GM21423 (cell line): ENCODE data around the gene MXI1.
"Not testable (repeated sequence)": the region's sequence is repeated elsewhere in the genome, so short reads cannot be mapped to it uniquely, and the experiment has no call there.

ENCODE experiments used
- ATAC-seq: cut with Tn5 transposase; IDR thresholded peaks from one replicate; pipeline ENCODE4 v1.9.1; 2021; ENCODE audit warnings: mild to moderate bottlenecking, moderate library complexity; ENCODE audit not compliant: unreplicated experiment

The MXI1 gene

DNA sequence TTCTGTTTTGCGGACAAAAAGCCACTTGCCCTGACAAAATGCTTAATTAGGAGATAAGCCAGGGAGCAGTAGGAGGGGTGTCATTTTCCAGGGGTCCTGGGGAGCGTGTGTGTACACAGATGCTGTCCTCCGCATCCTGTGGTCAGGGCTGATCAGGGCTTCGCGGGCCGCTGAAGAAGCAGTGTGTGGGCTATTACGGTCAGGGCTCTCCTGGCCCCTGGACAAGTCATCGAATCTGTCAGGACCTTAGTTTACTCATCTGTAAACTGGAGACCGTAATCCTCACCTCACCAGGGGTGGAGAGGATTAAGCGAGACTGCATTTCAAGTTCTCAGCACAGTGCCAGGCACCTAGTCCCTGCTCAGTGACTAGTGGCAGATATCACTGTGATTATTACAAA, 26.0 kb upstream of the MXI1 start:
- no peak for ATAC-seq

DNA sequence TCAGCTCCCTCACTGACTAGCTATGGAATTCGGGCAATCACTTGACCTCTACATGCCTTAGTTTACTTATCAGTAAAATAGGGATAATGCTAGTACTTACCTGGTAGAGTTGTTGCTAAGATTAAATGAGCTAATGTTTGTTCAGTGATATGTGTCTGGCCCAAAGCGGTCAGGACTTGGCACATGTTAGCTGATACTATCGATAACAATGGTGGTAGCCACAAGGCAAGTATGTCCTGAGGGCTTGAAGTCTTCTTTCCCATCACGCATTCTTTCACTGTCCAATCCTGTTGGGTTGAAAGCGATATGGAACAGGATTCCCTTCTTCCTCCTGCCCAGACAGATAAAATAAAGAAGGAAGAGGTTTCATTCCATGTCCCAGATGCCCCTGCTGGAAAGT, 25.5 kb upstream of the MXI1 start:
- no peak for ATAC-seq

DNA sequence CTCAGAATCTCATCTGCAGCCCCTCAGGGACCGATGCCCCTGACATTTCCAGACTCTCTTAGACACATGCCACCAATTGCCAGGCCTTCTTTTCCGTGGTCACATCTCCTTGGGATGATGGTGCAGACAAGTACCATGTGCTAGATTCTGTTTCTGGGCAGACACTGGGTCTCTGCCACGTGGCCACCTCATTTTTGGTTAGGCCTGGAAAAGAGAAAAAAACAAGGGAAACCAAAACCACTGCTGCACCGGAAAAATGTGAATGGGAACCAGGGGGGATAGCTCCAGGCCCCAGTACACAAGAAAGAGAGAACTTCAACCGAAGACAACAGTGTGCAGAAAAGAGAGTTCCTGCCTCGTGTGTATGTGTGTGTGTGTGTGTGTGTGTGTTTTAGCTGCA, 23.0 kb upstream of the MXI1 start:
- no peak for ATAC-seq

DNA sequence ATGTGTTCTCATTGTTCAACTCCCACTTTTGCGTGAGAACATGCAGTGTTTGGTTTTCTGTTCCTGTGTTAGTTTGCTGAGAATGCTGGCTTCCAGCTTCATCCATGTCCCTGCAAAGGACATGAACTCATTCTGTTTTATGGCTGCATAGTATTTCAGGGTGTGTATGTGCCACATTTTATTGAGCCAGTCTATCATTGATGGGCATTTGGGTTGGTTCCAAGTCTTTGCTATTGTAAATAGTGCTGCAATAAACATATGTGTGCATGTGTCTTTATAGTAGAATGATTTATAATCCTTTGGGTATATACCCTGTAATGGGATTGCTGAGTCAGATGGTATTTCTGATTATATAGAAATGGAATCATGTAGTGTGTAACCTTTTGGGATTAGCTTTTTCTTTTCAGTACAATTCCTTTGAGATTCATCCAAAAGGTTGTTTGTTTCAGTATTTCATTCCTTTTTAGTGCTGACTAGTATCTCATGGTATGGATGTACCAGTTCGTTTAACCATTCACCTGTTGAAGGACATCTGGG, 21.7 kb upstream of the MXI1 start:
- not testable (repeated sequence) for ATAC-seq

DNA sequence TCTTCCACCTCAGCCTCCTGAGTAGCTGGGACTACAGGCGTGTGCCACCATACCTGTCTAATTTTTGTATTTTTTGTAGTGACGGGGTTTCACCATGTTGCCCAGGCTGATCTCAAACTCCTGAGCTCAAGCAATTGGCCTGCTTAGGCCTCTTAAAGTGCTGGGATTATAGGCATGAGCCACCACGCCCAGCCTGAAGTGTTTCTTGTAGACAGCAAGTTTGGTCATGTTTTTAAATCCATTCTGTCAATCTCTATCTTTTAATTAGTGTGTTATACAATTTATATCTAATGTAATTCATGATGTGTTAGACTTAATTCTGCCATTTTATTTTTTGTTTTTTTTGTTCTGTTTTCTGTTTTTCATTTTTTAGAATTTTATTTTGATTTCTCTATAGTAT, 17.2 kb upstream of the MXI1 start:
- no peak for ATAC-seq

DNA sequence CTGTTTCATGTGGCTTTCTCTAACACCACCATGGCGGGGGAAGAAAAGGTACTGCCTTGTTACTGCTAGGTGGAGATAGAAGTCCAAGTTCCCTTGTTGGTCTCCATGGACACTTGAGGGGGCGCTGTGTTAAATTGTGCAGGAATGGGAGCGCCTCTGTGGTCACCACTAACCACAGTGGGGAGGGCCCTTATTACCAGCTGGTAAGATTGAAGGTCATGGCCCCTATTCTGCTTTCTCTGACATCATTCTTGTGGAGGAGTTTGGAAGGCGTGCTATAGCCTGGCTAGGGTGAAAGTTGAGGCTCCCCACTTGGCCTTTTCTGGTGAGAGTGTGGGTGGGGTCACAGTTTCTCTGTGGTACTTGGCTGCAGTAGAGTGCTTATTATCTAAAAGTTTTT, 14.9 kb upstream of the MXI1 start:
- ATAC-seq: no peak

DNA sequence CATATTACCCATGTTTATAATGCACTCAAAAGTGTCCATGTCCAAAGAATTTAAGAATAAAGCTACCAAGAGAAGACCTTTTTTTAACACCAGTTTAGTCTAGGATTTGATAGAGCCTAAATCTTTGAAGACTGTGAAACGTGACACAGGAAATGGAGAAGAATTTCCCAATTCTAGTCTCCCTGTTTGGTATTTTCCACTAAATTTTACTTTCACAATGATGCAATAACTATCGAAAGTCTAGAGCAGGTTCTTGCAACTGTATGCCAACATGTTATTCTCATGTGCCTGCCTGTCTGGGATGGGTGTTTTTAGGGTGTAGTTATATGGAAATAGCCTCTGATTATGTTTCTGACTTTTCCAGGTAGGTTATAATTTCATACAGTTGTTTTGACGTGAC, 6.9 kb upstream of the MXI1 start:
- ATAC-seq: no peak

DNA sequence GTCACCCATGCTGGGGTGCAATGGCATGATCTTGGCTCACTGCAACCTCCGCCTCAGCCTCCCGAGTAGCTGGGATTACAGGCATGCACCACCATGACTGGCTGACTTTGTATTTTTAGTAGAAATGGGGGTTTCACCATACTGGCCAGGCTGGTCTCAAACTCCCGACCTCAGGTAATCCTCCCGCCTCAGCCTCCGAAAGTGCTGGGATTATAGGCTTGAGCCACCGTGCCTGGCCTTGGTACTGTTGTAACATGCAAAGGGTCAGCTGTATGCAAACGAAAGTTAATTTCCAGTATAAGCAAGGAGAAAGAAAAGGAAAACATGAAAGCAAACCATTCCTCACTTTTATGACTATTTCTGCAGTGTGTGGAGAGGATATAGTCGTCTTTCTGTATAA, 6.4 kb upstream of the MXI1 start:
- not testable (repeated sequence) for ATAC-seq

DNA sequence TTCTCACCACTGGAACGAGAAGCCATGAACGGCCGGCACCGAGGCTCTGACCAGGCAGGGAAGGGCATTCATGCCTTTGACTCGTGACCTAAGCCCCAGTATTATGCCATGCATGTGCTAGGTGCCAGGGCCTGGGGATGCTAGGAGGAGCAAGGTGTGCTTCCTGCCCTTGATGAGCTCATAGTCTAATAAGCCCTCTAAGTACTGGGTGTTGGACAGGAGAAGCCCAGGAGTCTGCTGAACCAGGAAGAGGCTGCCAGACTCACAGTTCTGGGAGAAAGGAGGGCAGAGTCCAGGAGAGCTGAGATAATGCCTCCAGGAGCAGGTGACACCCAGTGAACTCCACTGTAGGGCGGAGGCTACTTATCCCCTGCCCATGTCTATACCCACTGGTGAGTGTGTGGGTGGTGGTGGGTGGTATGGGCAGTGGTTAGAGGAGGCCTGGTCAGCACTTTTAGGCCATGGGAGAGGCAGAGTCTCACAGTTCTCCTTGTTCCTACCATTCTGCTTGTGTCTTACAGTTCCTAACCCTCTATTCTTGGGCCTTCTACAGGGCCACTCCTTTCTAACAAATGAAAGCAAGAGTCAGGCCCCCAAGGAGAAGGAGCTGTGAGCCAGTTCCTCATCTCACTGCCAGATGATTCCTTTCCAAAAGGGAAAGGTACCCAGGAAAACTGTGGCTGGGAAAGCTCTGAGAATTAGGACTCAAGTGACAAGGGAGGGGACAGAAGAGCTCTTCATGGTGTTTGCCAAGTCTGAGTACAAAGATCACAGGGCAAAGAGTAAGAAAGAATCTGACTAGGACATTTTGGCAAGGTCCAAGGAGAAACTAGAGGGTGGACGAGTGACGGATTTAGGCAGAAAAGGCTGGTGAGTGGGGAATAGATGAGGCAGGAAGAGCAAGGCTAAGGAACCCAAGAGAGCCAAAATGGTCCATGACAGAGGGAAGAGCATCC, 3.6 kb upstream of the MXI1 start:
- no peak for ATAC-seq

DNA sequence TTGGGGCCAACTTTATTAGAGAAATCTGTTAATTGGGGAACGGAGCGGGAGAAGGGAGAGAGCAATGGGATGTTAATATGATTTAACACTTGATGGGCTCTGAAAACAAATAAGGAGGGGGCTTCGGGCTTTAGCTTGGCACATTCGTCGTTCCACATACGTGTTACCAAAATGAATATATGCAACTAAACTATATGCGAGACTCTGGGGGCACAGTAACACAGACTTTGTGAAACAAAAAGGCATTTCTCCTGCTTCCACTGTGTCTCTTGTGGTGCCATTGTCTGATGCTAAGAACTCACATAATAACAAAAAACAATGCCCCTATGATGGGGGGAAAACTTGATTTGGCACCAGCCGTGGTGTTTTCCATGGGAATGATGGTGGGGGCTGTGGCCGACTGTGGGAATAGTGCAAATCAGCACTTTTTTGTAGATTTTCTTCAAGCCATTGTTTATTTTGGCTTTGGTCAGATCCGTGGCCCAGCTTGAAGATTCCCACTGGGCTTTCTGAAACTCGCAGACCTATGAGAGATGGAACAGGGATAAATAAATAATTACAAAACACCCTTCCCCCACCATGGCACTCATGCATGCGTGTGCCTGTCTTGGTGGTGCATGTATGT, 2.2 kb upstream of the MXI1 start:
- no peak for ATAC-seq

DNA sequence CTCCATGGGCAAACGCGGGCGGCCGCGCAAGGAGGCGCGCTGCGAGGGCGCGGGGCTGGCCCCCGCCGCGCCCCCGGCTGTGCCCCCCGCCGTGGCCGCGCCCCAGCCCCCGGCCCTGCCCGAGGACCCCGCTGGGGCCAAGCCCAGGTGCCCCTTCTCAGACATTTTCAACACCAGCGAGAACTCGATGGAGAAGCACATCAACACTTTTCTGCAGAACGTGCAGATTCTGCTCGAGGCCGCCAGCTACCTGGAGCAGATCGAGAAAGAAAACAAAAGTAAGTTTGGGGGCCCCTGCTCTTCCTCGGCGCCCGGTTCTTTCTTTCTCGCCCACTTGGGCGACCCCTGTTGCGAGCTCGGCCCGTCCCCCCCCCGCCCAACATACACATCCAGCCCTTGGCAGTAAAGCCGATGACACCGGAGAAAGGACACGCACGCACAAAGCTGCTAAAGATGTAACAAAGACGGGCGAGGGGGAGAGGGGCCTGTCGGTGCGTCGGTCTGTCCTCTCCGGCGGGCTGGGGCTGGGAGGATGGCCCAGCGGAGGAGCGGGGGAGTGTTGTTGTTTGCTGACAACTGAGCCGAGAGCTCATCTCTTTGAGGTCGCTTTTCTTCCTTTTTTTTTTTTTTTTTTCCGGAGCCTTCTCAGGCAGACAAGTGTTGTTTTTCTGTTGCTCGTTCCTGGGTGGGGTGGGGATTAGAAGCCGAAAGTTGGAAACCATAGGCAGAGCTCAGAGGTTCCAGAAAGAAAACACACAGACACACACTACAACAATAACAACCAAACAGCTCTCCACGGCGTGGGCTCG, 604 bp downstream of the MXI1 start:
- peak; percentile 1 for ATAC-seq

DNA sequence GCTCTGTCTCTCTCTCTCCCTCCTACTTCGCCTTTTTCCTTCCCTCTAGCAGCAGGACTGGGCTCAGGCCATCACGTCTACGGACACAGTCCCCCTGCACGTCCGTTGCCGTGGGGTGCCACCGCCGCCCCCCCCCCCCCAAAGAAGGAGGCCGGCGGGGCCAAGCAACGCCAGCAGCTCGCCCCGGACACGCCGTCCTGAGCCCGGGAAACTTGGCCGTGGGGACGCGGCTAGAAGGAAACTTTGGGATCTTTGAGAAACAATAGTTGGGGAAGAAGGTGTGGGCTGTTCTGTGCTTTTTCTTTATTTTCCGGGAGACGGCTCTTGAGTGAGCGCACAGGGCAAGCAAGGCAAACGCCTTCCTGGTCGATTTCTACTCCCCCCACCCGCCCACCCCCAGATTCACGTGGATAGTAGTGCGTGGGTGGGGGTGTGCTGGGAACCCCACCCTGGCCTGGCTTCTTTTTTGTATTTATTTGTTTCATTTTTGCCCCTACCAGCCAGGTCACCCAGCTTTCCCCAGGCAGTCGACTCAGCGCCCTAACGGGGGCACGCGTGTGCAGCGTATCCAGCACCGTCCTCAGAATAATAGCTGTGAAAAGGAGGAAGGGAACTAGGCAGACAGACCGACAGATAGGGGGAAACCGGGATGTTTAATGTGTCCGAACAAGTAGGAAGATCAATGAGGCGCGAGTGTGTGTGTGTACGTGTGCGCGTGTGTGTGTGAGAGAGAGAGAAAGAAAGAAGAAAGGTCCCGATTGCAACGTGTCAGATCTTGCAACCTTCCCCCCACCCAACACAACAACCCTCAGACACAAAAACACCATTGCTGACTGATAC, 1.4 kb downstream of the MXI1 start:
- ATAC-seq: no peak

DNA sequence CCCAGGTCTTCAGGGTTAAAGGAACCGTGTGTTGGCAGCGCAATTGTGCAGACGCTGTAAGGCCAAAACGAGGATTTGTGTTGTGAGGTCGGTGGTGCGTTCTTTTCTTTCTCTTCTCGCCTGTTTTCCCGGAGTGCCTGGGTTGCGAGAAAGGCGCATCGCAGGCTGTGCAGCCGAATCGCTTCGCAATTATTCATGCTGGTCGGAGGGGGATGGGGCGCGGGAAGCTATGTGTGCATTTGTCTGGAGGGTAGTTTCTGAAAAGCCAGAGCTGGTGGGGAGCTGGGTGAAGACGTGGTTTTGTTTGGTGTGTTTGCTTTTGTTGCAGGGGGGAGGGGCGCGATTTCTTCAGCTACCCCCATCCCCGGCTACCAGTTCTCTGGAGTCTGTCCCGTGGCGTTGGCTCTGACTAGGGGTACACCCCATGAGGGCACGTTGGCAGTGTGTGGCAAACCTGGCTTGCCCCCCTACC, 2.1 kb downstream of the MXI1 start:
- ATAC-seq: no peak

DNA sequence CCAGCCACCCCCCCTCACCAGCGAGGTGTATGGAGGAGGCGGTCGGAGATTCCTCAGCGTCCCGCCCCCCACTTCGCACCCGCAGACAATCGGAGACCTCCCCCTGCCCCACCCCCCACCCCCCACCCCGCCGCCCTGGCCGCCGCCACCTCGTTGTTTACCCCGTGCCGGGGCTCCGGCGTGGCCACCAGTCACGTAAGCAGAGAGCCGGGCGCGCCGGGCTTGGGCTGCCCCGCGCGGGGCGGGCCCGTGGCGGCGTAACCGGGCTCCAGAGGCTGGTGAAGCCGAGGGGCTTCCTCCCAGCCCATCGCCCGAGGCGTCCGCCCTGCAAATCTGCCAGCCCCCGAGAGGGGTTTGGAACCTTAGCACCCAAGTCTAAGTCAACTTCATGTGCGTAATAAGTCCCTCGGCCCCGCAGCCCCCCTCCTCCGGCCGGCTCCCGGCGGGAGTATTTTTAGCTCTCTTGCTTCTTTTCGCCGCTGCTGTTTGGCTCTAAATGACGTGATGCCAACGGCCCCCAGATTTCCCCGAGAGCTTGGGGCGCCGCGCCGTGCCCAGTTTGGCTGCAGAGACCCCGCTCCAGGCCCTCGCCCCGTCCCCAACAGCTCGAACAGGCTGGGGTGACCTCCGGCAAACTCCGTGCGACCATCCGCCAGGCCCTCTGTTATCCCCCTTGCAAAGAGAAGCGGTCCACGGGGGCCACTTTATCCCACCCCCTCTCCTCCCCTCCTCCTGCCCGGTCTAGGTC, 2.7 kb downstream of the MXI1 start:
- no peak for ATAC-seq

DNA sequence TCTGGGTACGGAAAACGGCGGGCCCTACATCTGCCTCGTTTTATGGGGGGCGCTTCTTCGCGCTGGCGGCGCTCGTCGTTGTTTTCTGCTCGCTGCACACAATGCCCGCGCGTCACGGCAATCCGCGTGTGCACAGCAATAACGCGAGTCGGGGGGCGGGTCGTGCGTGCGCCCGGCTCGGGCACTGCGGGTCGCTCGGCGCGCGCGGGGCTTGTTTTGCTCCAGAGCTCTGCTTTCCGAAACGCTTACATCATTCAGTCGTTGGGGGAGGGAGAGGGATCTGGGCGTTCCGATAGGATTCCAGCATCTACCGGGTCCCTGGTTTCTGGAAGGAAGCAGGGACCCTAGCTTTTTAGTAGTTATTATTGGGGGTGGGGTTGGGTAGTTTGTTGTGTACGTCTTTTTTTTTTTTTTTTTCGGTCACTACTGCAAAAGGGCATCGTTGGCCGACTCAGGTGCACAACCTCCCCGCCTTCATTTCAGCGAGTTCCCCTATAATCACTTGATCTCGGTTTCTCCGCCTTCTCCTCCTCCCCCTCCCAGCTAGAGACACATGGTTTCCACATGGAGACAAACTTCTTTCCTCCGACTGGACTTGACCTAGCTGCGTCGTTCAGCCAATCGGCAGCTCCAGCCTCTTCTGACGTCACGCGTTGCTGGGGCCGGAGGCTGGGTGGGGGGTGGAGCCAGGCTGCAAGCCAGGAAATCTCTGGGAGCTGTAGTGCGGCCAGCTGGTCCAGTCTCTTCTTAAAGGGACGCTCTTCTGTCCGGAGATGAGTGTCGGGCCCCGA, 3.5 kb downstream of the MXI1 start:
- ATAC-seq: peak; percentile 70

DNA sequence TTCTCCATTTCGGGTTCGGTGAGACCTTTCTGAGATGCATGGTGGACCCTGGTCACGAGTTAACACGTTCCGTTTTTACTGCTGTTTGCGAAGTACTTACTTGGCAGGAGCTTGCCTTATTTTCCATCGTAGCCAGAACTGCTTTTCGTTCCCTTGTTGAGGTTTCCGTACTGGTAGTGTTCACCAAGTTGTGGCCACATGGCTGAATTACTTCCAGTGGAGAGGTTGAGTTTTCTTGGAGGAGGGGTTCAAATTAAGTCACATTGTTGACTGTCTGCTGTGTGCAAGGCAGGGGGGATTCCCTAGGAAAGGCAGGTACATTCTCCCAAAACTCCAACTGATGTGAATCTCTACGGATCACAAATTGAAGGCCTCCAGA, 4.0 kb downstream of the MXI1 start:
- no peak for ATAC-seq

DNA sequence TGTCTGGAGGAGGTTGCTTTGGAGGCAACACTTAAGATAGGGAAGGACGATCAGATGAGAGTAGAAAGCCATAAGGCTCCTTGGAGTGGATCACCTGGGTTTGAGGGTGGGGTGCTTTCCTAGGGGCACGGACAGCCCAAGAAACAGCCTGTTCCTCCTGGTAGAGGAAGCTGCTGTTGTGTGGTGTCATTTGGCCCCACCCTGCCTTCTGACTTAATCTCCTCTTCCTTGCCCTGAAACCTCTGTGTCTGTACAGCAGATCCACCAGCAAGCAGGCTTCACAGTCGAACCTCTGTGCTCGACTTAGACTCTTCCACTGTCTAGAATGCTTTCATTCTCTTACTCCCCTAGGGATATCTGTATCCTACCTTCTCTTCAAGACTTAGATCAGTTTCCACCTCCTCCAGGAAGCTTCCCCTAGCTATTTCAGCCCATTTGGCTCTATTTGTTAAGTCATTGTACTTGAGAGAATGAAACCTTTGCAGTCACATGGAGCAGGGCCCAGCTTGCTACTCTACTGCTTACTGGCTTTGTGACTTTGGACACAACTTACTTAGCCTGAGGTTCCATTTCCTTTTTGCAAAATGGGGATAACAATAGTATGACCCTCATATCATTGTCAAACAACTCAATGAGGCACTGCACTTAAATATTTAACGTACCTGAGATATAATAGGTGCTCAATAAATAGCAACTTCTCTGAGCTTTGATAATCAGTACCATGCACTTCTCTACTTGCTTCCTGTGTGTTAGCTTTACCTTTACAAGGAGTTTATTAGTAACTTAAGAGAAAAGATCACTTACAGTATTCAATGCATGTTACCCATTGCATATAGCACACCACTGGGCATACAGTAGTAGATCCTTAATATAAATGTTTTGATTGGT, 5.0 kb downstream of the MXI1 start:
- no peak for ATAC-seq

DNA sequence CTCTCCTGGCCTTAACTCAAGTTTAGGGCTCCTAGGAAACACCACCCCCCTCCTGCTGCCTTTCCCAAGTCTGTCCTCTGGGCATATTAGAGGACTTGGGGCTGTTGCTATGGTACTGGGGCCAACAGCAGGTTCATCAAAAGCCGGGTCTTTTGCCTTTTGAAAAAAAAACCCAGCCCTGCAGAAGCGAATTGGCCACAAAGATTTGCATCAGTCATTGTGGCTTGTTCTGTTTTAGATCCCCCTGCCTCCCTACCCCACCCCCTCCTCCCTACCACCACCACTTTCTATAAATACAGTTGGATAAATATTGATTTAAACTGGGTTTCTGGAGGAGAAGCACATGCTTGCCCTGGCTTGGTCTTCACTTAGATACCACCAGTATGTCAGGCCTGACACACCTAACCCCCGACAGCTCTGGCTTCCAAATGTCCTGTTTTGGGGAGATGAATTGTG, 7.0 kb downstream of the MXI1 start:
- ATAC-seq: peak; percentile 22
